ENCODE measurements around the gene IGLL1. TPM values are rescaled to one million over a fixed set of nuclear protein-coding genes. Genes with fewer than 3 reads are reported as not detected.

The IGLL1 gene
- polyA plus RNA-seq, 1 donor (not counting 4 experiments of a cell fraction or from before 2014, with no cell fraction given) = not detected

DNA sequence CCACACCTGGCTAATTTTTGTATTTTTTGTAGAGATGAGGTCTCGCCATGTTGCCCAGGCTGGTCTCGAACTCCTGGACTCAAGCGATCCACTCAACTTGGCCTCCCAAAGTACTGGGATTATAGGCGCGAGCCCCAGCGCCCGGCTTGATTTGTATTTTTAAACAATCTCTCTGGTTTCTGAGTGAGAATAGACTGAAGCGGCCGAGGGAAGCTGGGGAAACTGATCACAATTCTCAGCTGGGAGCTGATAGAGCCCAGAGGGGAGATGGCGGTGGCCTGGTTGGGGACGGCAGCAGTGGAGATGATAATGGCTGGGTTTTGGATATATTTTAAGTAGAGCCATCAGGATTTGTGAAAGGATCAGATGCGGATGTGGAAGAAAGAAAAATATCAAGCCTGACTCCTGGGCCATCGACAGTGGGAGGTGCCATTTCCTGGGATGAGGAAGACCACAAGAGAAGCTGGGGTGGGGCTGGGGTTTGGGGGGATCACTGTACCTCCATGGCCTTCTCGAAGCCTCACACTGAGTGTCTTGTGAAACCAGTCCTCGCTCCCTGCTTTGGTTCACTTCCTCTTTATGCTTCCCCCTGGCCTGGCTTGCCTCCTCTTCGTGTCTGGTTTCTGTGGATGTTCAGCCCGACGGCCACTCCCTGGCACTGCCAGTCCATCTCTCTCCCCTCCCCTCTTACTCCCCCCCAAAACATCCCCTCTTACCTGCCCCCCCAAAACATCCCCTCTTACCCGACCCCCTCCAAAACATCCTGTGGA is 51.9 kb downstream of the IGLL1 start:
- dilution Hi-C loops (cut with MboI; ENCODE audit: extremely low pct_ligation_motif_present, low sequenced_read_pairs) = no loop called here
- H3K9me3 ChIP-seq (ENCODE audit: control insufficient read depth, low read depth, low read length) = no peaks in the 10 kb centered on the region
- no peaks in the 10 kb centered on the region for H3K9me1 ChIP-seq (ENCODE audit: control insufficient read depth, extremely low read depth, insufficient read depth, low read length)
- no peak overlapping the region for H3K4me3 ChIP-seq (ENCODE audit: control insufficient read depth in 2 of 3, extremely low read depth in 1 of 3, insufficient read depth in 2 of 3, low read depth in 1 of 3, low read length in 3 of 3)
- peaks cover 4% of the 10 kb centered on the region for H3K27me3 ChIP-seq (ENCODE audit: control insufficient read depth, extremely low read depth, insufficient read depth, low read length)
- no peaks in the 10 kb centered on the region for H3K36me3 ChIP-seq (ENCODE audit: control insufficient read depth in 2 of 2, extremely low read depth in 1 of 2, insufficient read depth in 2 of 2, low read length in 2 of 2)
- H3K4me2 ChIP-seq (ENCODE audit: control insufficient read depth, extremely low read depth, insufficient read depth, low read depth, low read length) = no peak overlapping the region
- no peak overlapping the region for H3K9ac ChIP-seq (ENCODE audit: control insufficient read depth, extremely low read depth, insufficient read depth, low read length)
- H2AFZ ChIP-seq (ENCODE audit: control insufficient read depth, low read length) = no peak overlapping the region
- FAIRE-seq (no peak), DNase-seq (ENCODE audit: low read depth, low spot score) (no peak)
- TF ChIP-seq, protein P1, sequence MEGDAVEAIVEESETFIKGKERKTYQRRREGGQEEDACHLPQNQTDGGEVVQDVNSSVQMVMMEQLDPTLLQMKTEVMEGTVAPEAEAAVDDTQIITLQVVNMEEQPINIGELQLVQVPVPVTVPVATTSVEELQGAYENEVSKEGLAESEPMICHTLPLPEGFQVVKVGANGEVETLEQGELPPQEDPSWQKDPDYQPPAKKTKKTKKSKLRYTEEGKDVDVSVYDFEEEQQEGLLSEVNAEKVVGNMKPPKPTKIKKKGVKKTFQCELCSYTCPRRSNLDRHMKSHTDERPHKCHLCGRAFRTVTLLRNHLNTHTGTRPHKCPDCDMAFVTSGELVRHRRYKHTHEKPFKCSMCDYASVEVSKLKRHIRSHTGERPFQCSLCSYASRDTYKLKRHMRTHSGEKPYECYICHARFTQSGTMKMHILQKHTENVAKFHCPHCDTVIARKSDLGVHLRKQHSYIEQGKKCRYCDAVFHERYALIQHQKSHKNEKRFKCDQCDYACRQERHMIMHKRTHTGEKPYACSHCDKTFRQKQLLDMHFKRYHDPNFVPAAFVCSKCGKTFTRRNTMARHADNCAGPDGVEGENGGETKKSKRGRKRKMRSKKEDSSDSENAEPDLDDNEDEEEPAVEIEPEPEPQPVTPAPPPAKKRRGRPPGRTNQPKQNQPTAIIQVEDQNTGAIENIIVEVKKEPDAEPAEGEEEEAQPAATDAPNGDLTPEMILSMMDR (optimal IDR thresholded peaks at IDR 0.05 in 1 of 3, IDR thresholded peaks at IDR 0.05 in 1 of 3, conservative IDR thresholded peaks at IDR 0.05 in 1 of 3; ENCODE audit: extremely low read depth in 1 of 3, insufficient read depth in 2 of 3, low read length in 3 of 3) = no peak
- TF ChIP-seq EZH2 (IDR thresholded peaks at IDR 0.05; ENCODE audit: low read length) = no peak
- H3K27ac ChIP-seq (ENCODE audit: control insufficient read depth, insufficient read depth, low read length) = no peak overlapping the region
- H3K4me1 ChIP-seq (ENCODE audit: control insufficient read depth, extremely low read depth, insufficient read depth, low read length) = no peaks in the 10 kb centered on the region
- no peaks in the 10 kb centered on the region for H3K79me2 ChIP-seq (ENCODE audit: control insufficient read depth, insufficient read depth, low read length)
- no peaks in the 10 kb centered on the region for H4K20me1 ChIP-seq (ENCODE audit: control insufficient read depth, extremely low read depth, insufficient read depth, low read length)

DNA sequence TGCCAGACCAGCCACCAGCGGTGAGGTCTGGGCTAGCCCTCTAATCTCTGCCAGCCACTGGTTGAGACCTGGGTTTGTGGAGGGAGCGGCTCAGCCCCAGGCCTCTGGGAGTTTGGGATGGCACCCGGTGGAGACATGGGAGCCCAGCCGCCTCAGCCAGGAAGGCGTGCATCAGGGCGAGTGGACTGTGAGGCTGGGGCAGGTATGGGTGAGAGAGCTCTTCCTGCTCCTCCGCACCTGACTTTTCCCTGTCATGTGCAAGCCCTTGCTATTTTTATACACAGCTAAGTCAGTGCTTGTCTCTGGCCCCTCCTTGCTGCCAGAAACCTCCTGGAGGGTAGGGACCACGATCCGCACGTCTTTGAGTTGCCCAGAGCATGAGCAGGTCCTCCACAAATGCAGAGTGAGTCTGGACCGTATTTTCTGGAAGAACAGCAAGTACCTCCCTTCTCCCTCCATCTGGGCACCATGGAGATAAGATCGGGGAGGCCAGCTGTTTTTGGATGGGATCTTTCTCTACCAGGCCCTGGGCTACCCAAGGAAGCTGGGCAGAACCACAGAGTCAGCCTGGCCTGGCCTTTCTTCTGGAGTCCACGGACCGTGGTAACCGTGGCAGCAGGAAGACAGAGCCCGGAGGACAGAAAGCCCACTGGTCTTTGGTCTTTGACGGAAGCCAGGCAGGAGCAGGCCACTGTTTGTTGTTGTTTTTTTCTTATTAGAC is 53.3 kb downstream of the IGLL1 start:
- no peak overlapping the region for H3K27ac ChIP-seq (ENCODE audit: control insufficient read depth, insufficient read depth, low read length)
- no peak overlapping the region for H3K9ac ChIP-seq (ENCODE audit: control insufficient read depth, extremely low read depth, insufficient read depth, low read length)
- DNase-seq (ENCODE audit: low read depth, low spot score) (no peak), FAIRE-seq (no peak)
- no peaks in the 10 kb centered on the region for H3K9me3 ChIP-seq (ENCODE audit: control insufficient read depth, low read depth, low read length)
- H3K4me3 ChIP-seq (ENCODE audit: control insufficient read depth in 2 of 3, extremely low read depth in 1 of 3, insufficient read depth in 2 of 3, low read depth in 1 of 3, low read length in 3 of 3) = no peak overlapping the region
- no peaks in the 10 kb centered on the region for H3K9me1 ChIP-seq (ENCODE audit: control insufficient read depth, extremely low read depth, insufficient read depth, low read length)
- peaks cover 9% of the 10 kb centered on the region for H3K27me3 ChIP-seq (ENCODE audit: control insufficient read depth, extremely low read depth, insufficient read depth, low read length)
- TF ChIP-seq EZH2 (IDR thresholded peaks at IDR 0.05; ENCODE audit: low read length) = no peak
- TF ChIP-seq, protein P1 (optimal IDR thresholded peaks at IDR 0.05 in 1 of 3, IDR thresholded peaks at IDR 0.05 in 1 of 3, conservative IDR thresholded peaks at IDR 0.05 in 1 of 3; ENCODE audit: extremely low read depth in 1 of 3, insufficient read depth in 2 of 3, low read length in 3 of 3) = no peak
- H3K4me2 ChIP-seq (ENCODE audit: control insufficient read depth, extremely low read depth, insufficient read depth, low read depth, low read length) = no peak overlapping the region
- no peaks in the 10 kb centered on the region for H3K79me2 ChIP-seq (ENCODE audit: control insufficient read depth, insufficient read depth, low read length)
- no peak overlapping the region for H2AFZ ChIP-seq (ENCODE audit: control insufficient read depth, low read length)
- no peaks in the 10 kb centered on the region for H3K36me3 ChIP-seq (ENCODE audit: control insufficient read depth in 2 of 2, extremely low read depth in 1 of 2, insufficient read depth in 2 of 2, low read length in 2 of 2)
- dilution Hi-C loops (cut with MboI; ENCODE audit: extremely low pct_ligation_motif_present, low sequenced_read_pairs) = no loop called here
- H3K4me1 ChIP-seq (ENCODE audit: control insufficient read depth, extremely low read depth, insufficient read depth, low read length) = no peaks in the 10 kb centered on the region
- H4K20me1 ChIP-seq (ENCODE audit: control insufficient read depth, extremely low read depth, insufficient read depth, low read length) = no peaks in the 10 kb centered on the region
